ENCODE measurements around the gene RPTOR. TPM values are rescaled to one million over a fixed set of nuclear protein-coding genes. Genes with fewer than 3 reads are reported as not detected.

The RPTOR gene
- polyA plus RNA-seq, 1 of the 3 experiments (the other 2 are of a cell fraction) = 14.9 TPM

- no peaks in the 10 kb centered on the region for H3K79me2 ChIP-seq (ENCODE audit: insufficient read depth)
- H3F3A ChIP-seq (replicated peaks; ENCODE audit: insufficient read depth) = peaks cover 28% of the 10 kb centered on the region
- 48% methylated on average over 21 of the region's 23 CpGs for WGBS (ENCODE audit: low lambda C conversion rate)
- peak overlapping the region; percentile 62 for H3K4me2 ChIP-seq
- POLR2A ChIA-PET = no interaction called here
- H3K4me3 ChIP-seq (ENCODE audit: low read depth in 2 of 2, low read length in 1 of 2) = no peak overlapping the region
- CTCF ChIA-PET = no interaction called here
- TF ChIP-seq MAX (IDR thresholded peaks at IDR 0.05; ENCODE audit: low read depth) = peak; percentile 15; the same call in 1 of the 2 replicates
- 0 out of 2 replicates have a peak, but pooled peaks have one; percentile 9 for TF ChIP-seq RXRA (IDR thresholded peaks at IDR 0.05; ENCODE audit: borderline replicate concordance, low read depth)
- TF ChIP-seq EP300 (IDR thresholded peaks at IDR 0.05; ENCODE audit: borderline replicate concordance in 1 of 2, low read depth in 1 of 2, low read length in 1 of 2) = peak in 1 of 2 experiments; percentile 31; a peak in 1 of 4 replicates
- no peak for TF ChIP-seq RAD21 (IDR thresholded peaks at IDR 0.05; ENCODE audit: low read length)
- peak; percentile 16 for TF ChIP-seq NFIC (IDR thresholded peaks at IDR 0.05; ENCODE audit: borderline replicate concordance)
- TF ChIP-seq FOSL2 (IDR thresholded peaks at IDR 0.05; ENCODE audit: borderline replicate concordance, low read depth) = peak; percentile 86
- no peak for TF ChIP-seq TAF1 (IDR thresholded peaks at IDR 0.05; ENCODE audit: borderline replicate concordance, low read depth, low read length)
- H3K9me2 ChIP-seq = no peaks in the 10 kb centered on the region
- peak overlapping the region; percentile 33; the same call in 1 of the 2 replicates for H3K9ac ChIP-seq
- no peaks in the 10 kb centered on the region for H3K27me3 ChIP-seq (ENCODE audit: insufficient read depth)
- peaks cover 0 to 26% of the 10 kb centered on the region in 2 experiments; a peak in 3 of 4 replicates for H3K4me1 ChIP-seq (ENCODE audit: control insufficient read depth in 1 of 2, insufficient read depth in 2 of 2, low read depth in 1 of 2, low read length in 1 of 2)
- no peak for DNase-seq
- H3K9me3 ChIP-seq = no peaks in the 10 kb centered on the region
- H3K27ac ChIP-seq (ENCODE audit: low read depth in 2 of 2, low read length in 1 of 2) = peak overlapping the region; percentile 51 to 87; a peak in 3 of 4 replicates
- 0 out of 2 replicates have a peak, but pooled peaks cover 3% of the 10 kb centered on the region for H4K20me1 ChIP-seq (ENCODE audit: insufficient read depth)
- no peak overlapping the region for H2AFZ ChIP-seq (ENCODE audit: low read depth)
- H3K36me3 ChIP-seq (replicated peaks in 1 of 2; ENCODE audit: control insufficient read depth in 1 of 2, insufficient read depth in 2 of 2, low read length in 1 of 2) = peaks cover 5 to 21% of the 10 kb centered on the region in 2 experiments
Observed at GRCh38 chr17:80891397-80892018, 346.9 kb downstream of the RPTOR start.

GRCh38 chr17:80892019-80892855 is 347.6 kb downstream of the RPTOR start:
- H3K4me2 ChIP-seq = peak overlapping the region; percentile 62
- peaks cover 5 to 21% of the 10 kb centered on the region in 2 experiments for H3K36me3 ChIP-seq (replicated peaks in 1 of 2; ENCODE audit: control insufficient read depth in 1 of 2, insufficient read depth in 2 of 2, low read length in 1 of 2)
- H3K27me3 ChIP-seq (ENCODE audit: insufficient read depth) = no peaks in the 10 kb centered on the region
- DNase-seq = no peak
- ChIA-PET POLR2A (no interaction called here), CTCF (interaction anchor here (1.0 to 1.2 kb wide), 3 partner anchors 76 to 415 kb away, joined by 3 read pairs; no protein-coding TSS in a partner anchor)
- H3K79me2 ChIP-seq (ENCODE audit: insufficient read depth) = no peaks in the 10 kb centered on the region
- no peaks in the 10 kb centered on the region for H3K9me3 ChIP-seq
- H4K20me1 ChIP-seq (ENCODE audit: insufficient read depth) = 0 out of 2 replicates have a peak, but pooled peaks cover 3% of the 10 kb centered on the region
- H3K9ac ChIP-seq = peak overlapping the region; percentile 59
- no peak overlapping the region for H3K4me3 ChIP-seq (ENCODE audit: low read depth in 2 of 2, low read length in 1 of 2)
- no peaks in the 10 kb centered on the region for H3K9me2 ChIP-seq
- no peak overlapping the region for H2AFZ ChIP-seq (ENCODE audit: low read depth)
- peaks cover 28% of the 10 kb centered on the region for H3F3A ChIP-seq (replicated peaks; ENCODE audit: insufficient read depth)
- H3K4me1 ChIP-seq (ENCODE audit: control insufficient read depth in 1 of 2, insufficient read depth in 2 of 2, low read depth in 1 of 2, low read length in 1 of 2) = peaks cover 0 to 26% of the 10 kb centered on the region in 2 experiments; a peak in 3 of 4 replicates
- peak overlapping the region; percentile 51 to 87; a peak in 3 of 4 replicates for H3K27ac ChIP-seq (ENCODE audit: low read depth in 2 of 2, low read length in 1 of 2)
- WGBS (ENCODE audit: low lambda C conversion rate) = 55% methylated on average over 35 of the region's 35 CpGs
- TF ChIP-seq TEAD4 (IDR thresholded peaks at IDR 0.05; ENCODE audit: borderline replicate concordance, insufficient read depth) (no peak), SMC3 (IDR thresholded peaks at IDR 0.05; ENCODE audit: low read depth, low read length) (no peak), USF2 (IDR thresholded peaks at IDR 0.05; ENCODE audit: borderline replicate concordance, low read depth, low read length) (no peak), EZH2phosphoT487 (IDR thresholded peaks at IDR 0.05; ENCODE audit: borderline replicate concordance, low read depth) (no peak), FOXM1 (IDR thresholded peaks at IDR 0.05; ENCODE audit: low read depth) (no peak), MEF2A (IDR thresholded peaks at IDR 0.05; ENCODE audit: borderline replicate concordance, low read depth) (no peak), NFIC (IDR thresholded peaks at IDR 0.05; ENCODE audit: borderline replicate concordance) (peak; percentile 87), FOSL2 (IDR thresholded peaks at IDR 0.05; ENCODE audit: borderline replicate concordance, low read depth) (peak; percentile 91), TAF1 (IDR thresholded peaks at IDR 0.05; ENCODE audit: borderline replicate concordance, low read depth, low read length) (no peak), EP300 (IDR thresholded peaks at IDR 0.05; ENCODE audit: borderline replicate concordance in 1 of 2, low read depth in 1 of 2, low read length in 1 of 2) (peak in 1 of 2 experiments; percentile 52; a peak in 1 of 4 replicates), POLR2AphosphoS5 (IDR thresholded peaks at IDR 0.05; ENCODE audit: low read depth, low read length) (no peak; the same call in 1 of the 2 replicates), REST (IDR thresholded peaks at IDR 0.05; ENCODE audit: low read depth, low read length) (no peak), RXRA (IDR thresholded peaks at IDR 0.05; ENCODE audit: borderline replicate concordance, low read depth) (no peak; the same call in 1 of the 2 replicates)
